GM23338 (cell line): ENCODE results near the gene BCKDK. TPM values are rescaled to one million over a fixed set of nuclear protein-coding genes. Genes with fewer than 3 reads are reported as not detected.

ENCODE experiments used
- ATAC-seq: fragments of 200-7000 bp; cut with Tn5 transposase; 3 replicates; pipeline ENCODE4 v1.9.1; 2020
- DNase-seq: peaks from one replicate; pipeline ENCODE4 v3.0.0-alpha.2; 2015; ENCODE audit warnings: low spot score
- H2AFZ ChIP-seq: fragments of 200-600 bp; sonication (generic); 2 replicates; pipeline ENCODE4 v1.8.0; 2016; ENCODE audit warnings: antibody characterized with exemption, mild to moderate bottlenecking, moderate library complexity
- H3F3A ChIP-seq: fragments of 200-600 bp; sonication (generic); replicated peaks from 2 replicates; pipeline ENCODE4 v1.8.0; 2017; ENCODE audit warnings: antibody characterized with exemption, mixed run types, low read depth
- H3K27ac ChIP-seq: fragments of 200-600 bp; sonication (generic); 2 replicates; pipeline ENCODE4 v1.6.1; 2016; ENCODE audit warnings: low read depth
- H3K27me3 ChIP-seq: fragments of 200-600 bp; sonication (generic); 2 replicates; pipeline ENCODE4 v1.8.0; 2016; ENCODE audit warnings: mild to moderate bottlenecking, mixed run types, moderate library complexity; ENCODE audit not compliant: insufficient read depth
- H3K36me3 ChIP-seq: fragments of 200-600 bp; sonication (generic); 2 replicates; pipeline ENCODE4 v1.8.0; 2016; ENCODE audit warnings: mild to moderate bottlenecking; ENCODE audit not compliant: insufficient read depth
- H3K4me1 ChIP-seq: fragments of 200-600 bp; sonication (generic); 2 replicates; pipeline ENCODE4 v1.8.0; 2016; ENCODE audit warnings: mild to moderate bottlenecking, moderate library complexity; ENCODE audit not compliant: insufficient read depth
- H3K4me2 ChIP-seq: fragments of 200-600 bp; sonication (generic); 2 replicates; pipeline ENCODE4 v1.7.1; 2017; ENCODE audit warnings: mixed run types
- H3K4me3 ChIP-seq: fragments of 200-600 bp; sonication (generic); 2 replicates; pipeline ENCODE4 v1.6.1; 2016; ENCODE audit warnings: mixed run types
- H3K79me2 ChIP-seq: fragments of 200-600 bp; sonication (generic); replicated peaks from 2 replicates; pipeline ENCODE4 v1.8.0; 2017; ENCODE audit warnings: mild to moderate bottlenecking; ENCODE audit not compliant: insufficient read depth
- H3K9me2 ChIP-seq: fragments of 200-600 bp; sonication (generic); 2 replicates; pipeline ENCODE4 v1.8.0; 2017; ENCODE audit not compliant: insufficient read depth
- H4K20me1 ChIP-seq: fragments of 200-600 bp; sonication (generic); replicated peaks from 2 replicates; pipeline ENCODE4 v1.8.0; 2017; ENCODE audit warnings: mild to moderate bottlenecking; ENCODE audit not compliant: insufficient read depth
- H3K27ac Mint-ChIP-seq: 2 replicates; pipeline ENCODE4 v1.8.0; 2020; ENCODE audit warnings: inconsistent platforms, mild to moderate bottlenecking, moderate library complexity, mixed read lengths
- H3K27me3 Mint-ChIP-seq: 3 replicates; pipeline ENCODE4 v1.8.0; 2022; ENCODE audit warnings: low read depth, mild to moderate bottlenecking, moderate library complexity, mixed read lengths, inconsistent platforms; ENCODE audit not compliant: insufficient read depth, poor library complexity
- H3K36me3 Mint-ChIP-seq: 3 replicates; pipeline ENCODE4 v1.8.0; 2021; ENCODE audit warnings: low read depth, mild to moderate bottlenecking, inconsistent platforms, moderate library complexity, mixed read lengths
- H3K4me1 Mint-ChIP-seq: 3 replicates; pipeline ENCODE4 v1.8.0; 2020; ENCODE audit warnings: mild to moderate bottlenecking, inconsistent platforms, mixed read lengths
- H3K4me3 Mint-ChIP-seq: 3 replicates; pipeline ENCODE4 v1.8.0; 2021; ENCODE audit warnings: moderate library complexity, mild to moderate bottlenecking, inconsistent platforms, mixed read lengths
- H3K9me3 Mint-ChIP-seq: 3 replicates; pipeline ENCODE4 v1.8.0; 2020; ENCODE audit warnings: moderate library complexity, mild to moderate bottlenecking, inconsistent platforms, mixed read lengths
- CREB1 ChIP-seq: fragments of 250-450 bp; sonication (Bioruptor Pico); IDR thresholded peaks from 2 replicates; pipeline ENCODE4 v1.5.0; 2020; ENCODE audit warnings: low read depth, mild to moderate bottlenecking, moderate library complexity
- CTCF ChIP-seq, 2 experiments: fragments of 200-600 bp in 1 of 2; sonication (generic) in 1 of 2; conservative IDR thresholded peaks; 2 replicates each; pipeline versions ENCODE4 v1.5.1 to v1.6.1; 2016 to 2017; ENCODE audit warnings: antibody characterized with exemption in 2 of 2, low read depth in 2 of 2, mild to moderate bottlenecking in 2 of 2, moderate library complexity in 1 of 2
- ETS1 ChIP-seq: IDR thresholded peaks from 2 replicates; pipeline ENCODE4 v1.6.1; 2016; ENCODE audit warnings: antibody characterized with exemption
- EZH2 ChIP-seq: fragments of 200-600 bp; sonication (generic); IDR thresholded peaks from one replicate; pipeline ENCODE4 v1.8.0; 2017; ENCODE audit warnings: antibody characterized with exemption, mild to moderate bottlenecking, low read depth; ENCODE audit not compliant: unreplicated experiment
- JUNB ChIP-seq: IDR thresholded peaks from one replicate; pipeline ENCODE4 v1.6.1; 2016; ENCODE audit warnings: antibody characterized with exemption; ENCODE audit not compliant: unreplicated experiment
- NANOG ChIP-seq: IDR thresholded peaks from 2 replicates; pipeline ENCODE4 v1.6.1; 2016; ENCODE audit warnings: antibody characterized with exemption, borderline replicate concordance
- STAT1 ChIP-seq: IDR thresholded peaks from one replicate; pipeline ENCODE4 v1.6.1; 2016; ENCODE audit warnings: antibody characterized with exemption; ENCODE audit not compliant: unreplicated experiment
- ZNF114 ChIP-seq: fragments of 250-450 bp; sonication (Bioruptor Pico); IDR thresholded peaks from 2 replicates; pipeline ENCODE4 v1.5.0; 2020; ENCODE audit warnings: mild to moderate bottlenecking, moderate library complexity
- ZNF331 ChIP-seq: fragments of 250-450 bp; sonication (Bioruptor Pico); IDR thresholded peaks from 2 replicates; pipeline ENCODE4 v1.5.0; 2020; ENCODE audit warnings: low read depth, mild to moderate bottlenecking, moderate library complexity
- polyA plus RNA-seq: library from polyadenylated mRNA; unstranded; fragments of >200 nt; fragmentation: Nextera tagmentation; extraction: Ambion mirVana; gene quantifications from 2 replicates; pipeline ENCODE4 v1.2.1, GENCODE V29; 2016
- total RNA-seq: library from RNA; depleted of rRNA; stranded (reverse); fragments of >200 nt; shearing (Covaris generic); gene quantifications from 2 replicates; pipeline ENCODE4 v1.2.3, GENCODE V29; 2014
- TF ChIP-seq, protein P1 (sequence below): IDR thresholded peaks from one replicate; pipeline ENCODE4 v1.6.1; 2018; ENCODE audit warnings: antibody characterized with exemption; ENCODE audit not compliant: unreplicated experiment
- TF ChIP-seq, protein P2 (sequence below): fragments of 250-450 bp; sonication (Bioruptor Pico); IDR thresholded peaks from 2 replicates; pipeline ENCODE4 v1.5.0; 2020; ENCODE audit warnings: mild to moderate bottlenecking, moderate library complexity

BCKDK gene
- total and polyA plus RNA-seq, 2 experiments from 2014 or later = 36.1 to 58.9 TPM

DNA sequence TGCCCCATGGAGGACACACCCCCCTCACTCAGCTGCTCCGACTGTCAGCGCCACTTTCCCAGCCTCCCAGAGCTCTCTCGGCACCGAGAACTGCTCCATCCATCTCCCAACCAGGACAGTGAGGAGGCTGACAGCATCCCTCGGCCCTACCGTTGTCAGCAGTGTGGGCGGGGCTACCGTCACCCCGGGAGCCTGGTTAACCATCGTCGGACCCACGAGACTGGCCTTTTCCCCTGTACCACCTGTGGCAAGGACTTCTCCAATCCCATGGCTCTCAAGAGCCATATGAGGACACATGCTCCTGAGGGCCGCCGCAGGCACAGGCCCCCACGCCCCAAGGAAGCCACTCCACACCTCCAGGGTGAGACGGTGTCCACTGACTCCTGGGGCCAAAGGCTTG, 31.9 kb upstream of the BCKDK start (continued):
- TF ChIP-seq, protein P1, sequence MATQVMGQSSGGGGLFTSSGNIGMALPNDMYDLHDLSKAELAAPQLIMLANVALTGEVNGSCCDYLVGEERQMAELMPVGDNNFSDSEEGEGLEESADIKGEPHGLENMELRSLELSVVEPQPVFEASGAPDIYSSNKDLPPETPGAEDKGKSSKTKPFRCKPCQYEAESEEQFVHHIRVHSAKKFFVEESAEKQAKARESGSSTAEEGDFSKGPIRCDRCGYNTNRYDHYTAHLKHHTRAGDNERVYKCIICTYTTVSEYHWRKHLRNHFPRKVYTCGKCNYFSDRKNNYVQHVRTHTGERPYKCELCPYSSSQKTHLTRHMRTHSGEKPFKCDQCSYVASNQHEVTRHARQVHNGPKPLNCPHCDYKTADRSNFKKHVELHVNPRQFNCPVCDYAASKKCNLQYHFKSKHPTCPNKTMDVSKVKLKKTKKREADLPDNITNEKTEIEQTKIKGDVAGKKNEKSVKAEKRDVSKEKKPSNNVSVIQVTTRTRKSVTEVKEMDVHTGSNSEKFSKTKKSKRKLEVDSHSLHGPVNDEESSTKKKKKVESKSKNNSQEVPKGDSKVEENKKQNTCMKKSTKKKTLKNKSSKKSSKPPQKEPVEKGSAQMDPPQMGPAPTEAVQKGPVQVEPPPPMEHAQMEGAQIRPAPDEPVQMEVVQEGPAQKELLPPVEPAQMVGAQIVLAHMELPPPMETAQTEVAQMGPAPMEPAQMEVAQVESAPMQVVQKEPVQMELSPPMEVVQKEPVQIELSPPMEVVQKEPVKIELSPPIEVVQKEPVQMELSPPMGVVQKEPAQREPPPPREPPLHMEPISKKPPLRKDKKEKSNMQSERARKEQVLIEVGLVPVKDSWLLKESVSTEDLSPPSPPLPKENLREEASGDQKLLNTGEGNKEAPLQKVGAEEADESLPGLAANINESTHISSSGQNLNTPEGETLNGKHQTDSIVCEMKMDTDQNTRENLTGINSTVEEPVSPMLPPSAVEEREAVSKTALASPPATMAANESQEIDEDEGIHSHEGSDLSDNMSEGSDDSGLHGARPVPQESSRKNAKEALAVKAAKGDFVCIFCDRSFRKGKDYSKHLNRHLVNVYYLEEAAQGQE = no peak
- TF ChIP-seq CREB1 (no peak), STAT1 (no peak), CTCF (conservative IDR thresholded peaks at IDR 0.05; ENCODE audit: low read depth in 2 of 2) (no peak), ZNF331 (CRISPR knock-in tag) (no peak), JUNB (no peak), ZNF114 (CRISPR knock-in tag) (no peak)

GRCh38 chr16:31077024-31077423, 31.2 kb upstream of the BCKDK start:
- peaks cover 50% of the 10 kb centered on the region for H3K36me3 Mint-ChIP-seq
- H3K27me3 ChIP-seq = no peaks in the 10 kb centered on the region
- H2AFZ ChIP-seq = no peak overlapping the region
- H3K4me2 ChIP-seq = no peak overlapping the region
- H3K9me3 Mint-ChIP-seq = no peaks in the 10 kb centered on the region; the same call in 2 of the 3 replicates
- H3K9me2 ChIP-seq = no peaks in the 10 kb centered on the region
- peaks cover 31% of the 10 kb centered on the region for H3K79me2 ChIP-seq
- peaks cover 8% of the 10 kb centered on the region for H3K27me3 Mint-ChIP-seq
- H3K36me3 ChIP-seq = peaks cover 7% of the 10 kb centered on the region; the same call in 1 of the 2 replicates
- peaks cover 8% of the 10 kb centered on the region for H3K4me1 ChIP-seq
- TF ChIP-seq NANOG (no peak), ETS1 (no peak), EZH2 (no peak), JUNB (no peak), ZNF331 (CRISPR knock-in tag) (no peak)
- TF ChIP-seq, protein P2, sequence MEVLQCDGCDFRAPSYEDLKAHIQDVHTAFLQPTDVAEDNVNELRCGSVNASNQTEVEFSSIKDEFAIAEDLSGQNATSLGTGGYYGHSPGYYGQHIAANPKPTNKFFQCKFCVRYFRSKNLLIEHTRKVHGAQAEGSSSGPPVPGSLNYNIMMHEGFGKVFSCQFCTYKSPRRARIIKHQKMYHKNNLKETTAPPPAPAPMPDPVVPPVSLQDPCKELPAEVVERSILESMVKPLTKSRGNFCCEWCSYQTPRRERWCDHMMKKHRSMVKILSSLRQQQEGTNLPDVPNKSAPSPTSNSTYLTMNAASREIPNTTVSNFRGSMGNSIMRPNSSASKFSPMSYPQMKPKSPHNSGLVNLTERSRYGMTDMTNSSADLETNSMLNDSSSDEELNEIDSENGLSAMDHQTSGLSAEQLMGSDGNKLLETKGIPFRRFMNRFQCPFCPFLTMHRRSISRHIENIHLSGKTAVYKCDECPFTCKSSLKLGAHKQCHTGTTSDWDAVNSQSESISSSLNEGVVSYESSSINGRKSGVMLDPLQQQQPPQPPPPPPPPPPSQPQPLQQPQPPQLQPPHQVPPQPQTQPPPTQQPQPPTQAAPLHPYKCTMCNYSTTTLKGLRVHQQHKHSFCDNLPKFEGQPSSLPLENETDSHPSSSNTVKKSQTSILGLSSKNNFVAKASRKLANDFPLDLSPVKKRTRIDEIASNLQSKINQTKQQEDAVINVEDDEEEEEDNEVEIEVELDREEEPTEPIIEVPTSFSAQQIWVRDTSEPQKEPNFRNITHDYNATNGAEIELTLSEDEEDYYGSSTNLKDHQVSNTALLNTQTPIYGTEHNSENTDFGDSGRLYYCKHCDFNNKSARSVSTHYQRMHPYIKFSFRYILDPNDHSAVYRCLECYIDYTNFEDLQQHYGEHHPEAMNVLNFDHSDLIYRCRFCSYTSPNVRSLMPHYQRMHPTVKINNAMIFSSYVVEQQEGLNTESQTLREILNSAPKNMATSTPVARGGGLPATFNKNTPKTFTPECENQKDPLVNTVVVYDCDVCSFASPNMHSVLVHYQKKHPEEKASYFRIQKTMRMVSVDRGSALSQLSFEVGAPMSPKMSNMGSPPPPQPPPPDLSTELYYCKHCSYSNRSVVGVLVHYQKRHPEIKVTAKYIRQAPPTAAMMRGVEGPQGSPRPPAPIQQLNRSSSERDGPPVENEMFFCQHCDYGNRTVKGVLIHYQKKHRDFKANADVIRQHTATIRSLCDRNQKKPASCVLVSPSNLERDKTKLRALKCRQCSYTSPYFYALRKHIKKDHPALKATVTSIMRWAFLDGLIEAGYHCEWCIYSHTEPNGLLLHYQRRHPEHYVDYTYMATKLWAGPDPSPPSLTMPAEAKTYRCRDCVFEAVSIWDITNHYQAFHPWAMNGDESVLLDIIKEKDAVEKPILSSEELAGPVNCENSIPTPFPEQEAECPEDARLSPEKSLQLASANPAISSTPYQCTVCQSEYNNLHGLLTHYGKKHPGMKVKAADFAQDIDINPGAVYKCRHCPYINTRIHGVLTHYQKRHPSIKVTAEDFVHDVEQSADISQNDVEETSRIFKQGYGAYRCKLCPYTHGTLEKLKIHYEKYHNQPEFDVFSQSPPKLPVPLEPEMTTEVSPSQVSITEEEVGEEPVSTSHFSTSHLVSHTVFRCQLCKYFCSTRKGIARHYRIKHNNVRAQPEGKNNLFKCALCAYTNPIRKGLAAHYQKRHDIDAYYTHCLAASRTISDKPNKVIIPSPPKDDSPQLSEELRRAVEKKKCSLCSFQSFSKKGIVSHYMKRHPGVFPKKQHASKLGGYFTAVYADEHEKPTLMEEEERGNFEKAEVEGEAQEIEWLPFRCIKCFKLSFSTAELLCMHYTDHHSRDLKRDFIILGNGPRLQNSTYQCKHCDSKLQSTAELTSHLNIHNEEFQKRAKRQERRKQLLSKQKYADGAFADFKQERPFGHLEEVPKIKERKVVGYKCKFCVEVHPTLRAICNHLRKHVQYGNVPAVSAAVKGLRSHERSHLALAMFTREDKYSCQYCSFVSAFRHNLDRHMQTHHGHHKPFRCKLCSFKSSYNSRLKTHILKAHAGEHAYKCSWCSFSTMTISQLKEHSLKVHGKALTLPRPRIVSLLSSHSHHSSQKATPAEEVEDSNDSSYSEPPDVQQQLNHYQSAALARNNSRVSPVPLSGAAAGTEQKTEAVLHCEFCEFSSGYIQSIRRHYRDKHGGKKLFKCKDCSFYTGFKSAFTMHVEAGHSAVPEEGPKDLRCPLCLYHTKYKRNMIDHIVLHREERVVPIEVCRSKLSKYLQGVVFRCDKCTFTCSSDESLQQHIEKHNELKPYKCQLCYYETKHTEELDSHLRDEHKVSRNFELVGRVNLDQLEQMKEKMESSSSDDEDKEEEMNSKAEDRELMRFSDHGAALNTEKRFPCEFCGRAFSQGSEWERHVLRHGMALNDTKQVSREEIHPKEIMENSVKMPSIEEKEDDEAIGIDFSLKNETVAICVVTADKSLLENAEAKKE (CRISPR knock-in tag) = no peak
- no peak overlapping the region for H3K27ac ChIP-seq
- H3K4me1 Mint-ChIP-seq = peaks cover 14% of the 10 kb centered on the region
- ATAC-seq = no peak
- DNase-seq = no peak
- no peaks in the 10 kb centered on the region for H3F3A ChIP-seq
- no peak overlapping the region for H3K27ac Mint-ChIP-seq
- H3K4me3 ChIP-seq = no peak overlapping the region
- no peak overlapping the region for H3K4me3 Mint-ChIP-seq
- H4K20me1 ChIP-seq = no peaks in the 10 kb centered on the region; the same call in 1 of the 2 replicates
